Thymus (tissue), 11 donors: ENCODE data around the gene TMEM187. TPM values are rescaled to one million over a fixed set of nuclear protein-coding genes. Genes with fewer than 3 reads are reported as not detected.
"Not testable (repeated sequence)": the region's sequence is repeated elsewhere in the genome, so short reads cannot be mapped to it uniquely, and the experiment has no call there.

ENCODE experiments used
- DNase-seq, 9 donors: peaks; one replicate each; pipeline ENCODE4 v3.0.0-alpha.2; 2013; ENCODE audit warnings: low spot score in 9 of 9, low read depth in 6 of 9, missing footprints in 1 of 9
- H3K27ac ChIP-seq, 2 donors: one replicate each; pipeline ENCODE4 v1.5.1; 2013; ENCODE audit warnings: control low read depth in 1 of 2, low read depth in 1 of 2, low read length in 1 of 2, mild to moderate bottlenecking in 1 of 2, moderate library complexity in 1 of 2
- H3K27me3 ChIP-seq, 2 donors: one replicate each; pipeline ENCODE4 v1.5.1; 2013; ENCODE audit warnings: low read length in 1 of 2; ENCODE audit not compliant: control insufficient read depth in 2 of 2, insufficient read depth in 1 of 2
- H3K36me3 ChIP-seq, 2 donors: one replicate each; pipeline ENCODE4 v1.5.1; 2013; ENCODE audit warnings: low read length in 1 of 2, mild to moderate bottlenecking in 1 of 2, moderate library complexity in 1 of 2; ENCODE audit not compliant: control insufficient read depth in 2 of 2, insufficient read depth in 2 of 2
- H3K4me1 ChIP-seq, 2 donors: one replicate each; pipeline ENCODE4 v1.5.1; 2013; ENCODE audit warnings: low read length in 2 of 2; ENCODE audit not compliant: control insufficient read depth in 2 of 2, insufficient read depth in 2 of 2
- H3K4me3 ChIP-seq, 2 donors: one replicate each; pipeline ENCODE4 v1.5.1; 2013; ENCODE audit warnings: low read length in 2 of 2, control low read depth in 1 of 2, mild to moderate bottlenecking in 1 of 2
- H3K9me3 ChIP-seq, 2 donors: one replicate each; pipeline ENCODE4 v1.5.1; 2013; ENCODE audit warnings: low read length in 1 of 2, mild to moderate bottlenecking in 1 of 2; ENCODE audit not compliant: control insufficient read depth in 2 of 2, insufficient read depth in 1 of 2
- WGBS: extraction: QIAGEN DNeasy Blood & Tissue Kit; methylation state at CpG from one replicate; pipeline ENCODE4 v1.1.7; 2013; 5-methylcytosine and 5-hydroxymethylcytosine counted together
- polyA plus RNA-seq: library from polyadenylated mRNA; stranded (reverse); fragments of 200-250 nt; gene quantifications from one replicate; pipeline ENCODE4 v1.2.3, GENCODE V29; 2013
- total RNA-seq: library from RNA; stranded (reverse); fragments of 120-200 nt; gene quantifications from one replicate; pipeline ENCODE4 v1.2.4, GENCODE V29; 2013
- donor health status: healthy.

TMEM187 gene
- total and polyA plus RNA-seq, 2 donors = 5.9 to 6.9 TPM

DNA sequence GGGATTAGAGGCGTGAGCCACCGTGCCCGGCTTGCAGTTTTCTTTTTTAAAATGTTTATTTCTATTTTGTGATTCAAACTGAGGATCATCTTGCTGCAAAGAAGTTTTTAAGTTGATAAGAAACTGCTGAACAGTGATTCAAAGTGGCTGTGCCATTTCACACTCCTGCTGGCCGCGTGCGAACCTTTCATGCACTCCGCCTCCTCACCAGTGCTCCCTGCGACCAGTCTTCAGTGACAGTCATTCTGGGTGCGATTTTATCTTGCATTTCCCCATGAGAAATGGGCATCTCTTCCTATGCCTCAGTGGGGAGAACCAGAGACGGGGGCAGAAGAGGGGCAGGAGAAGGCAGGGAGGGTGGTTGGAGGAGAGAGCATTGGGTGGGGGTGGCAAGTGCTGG is 21.4 kb downstream of the TMEM187 start:
- DNase-seq = no peak
- H3K4me3 ChIP-seq = no peak overlapping the region
- H3K9me3 ChIP-seq = no peaks in the 10 kb centered on the region
- no peak overlapping the region for H3K27ac ChIP-seq
- H3K27me3 ChIP-seq = peaks cover 0 to 16% of the 10 kb centered on the region in 2 donors
- H3K4me1 ChIP-seq = peaks cover 2 to 12% of the 10 kb centered on the region in 2 donors
- WGBS = 95% methylated on average over 10 of the region's 10 CpGs
- no peaks in the 10 kb centered on the region for H3K36me3 ChIP-seq

GRCh38 chrX:153994398-153994797 is 21.8 kb downstream of the TMEM187 start:
- WGBS = 95% methylated on average over 1 of the region's 5 CpGs

GRCh38 chrX:153995504-153995903 is 22.9 kb downstream of the TMEM187 start:
- H3K36me3 ChIP-seq = no peaks in the 10 kb centered on the region
- WGBS = over 99% methylated on average over 8 of the region's 8 CpGs
- H3K27me3 ChIP-seq = peaks cover 0 to 16% of the 10 kb centered on the region in 2 donors
- H3K9me3 ChIP-seq = no peaks in the 10 kb centered on the region
- no peak for DNase-seq
- H3K4me3 ChIP-seq = no peak overlapping the region
- no peak overlapping the region for H3K27ac ChIP-seq
- H3K4me1 ChIP-seq = peaks cover 0 to 4% of the 10 kb centered on the region in 2 donors

More at GRCh38 chrX:153994398-153994797, 21.8 kb downstream of the TMEM187 start:
- H3K27ac ChIP-seq, H3K4me3 ChIP-seq, H3K9me3 ChIP-seq, H3K4me1 ChIP-seq, DNase-seq, H3K36me3 ChIP-seq: not testable (repeated sequence)
- H3K27me3 ChIP-seq = peaks cover 0 to 15% of the 10 kb centered on the region in 2 donors

GRCh38 chrX:153999359-154000037 is 26.9 kb downstream of the TMEM187 start:
- no peak overlapping the region for H3K4me3 ChIP-seq
- WGBS = 80% methylated on average over 19 of the region's 19 CpGs
- no peak for DNase-seq
- peaks cover 0 to 16% of the 10 kb centered on the region in 2 donors for H3K27me3 ChIP-seq
- no peaks in the 10 kb centered on the region for H3K9me3 ChIP-seq
- no peaks in the 10 kb centered on the region for H3K36me3 ChIP-seq
- H3K4me1 ChIP-seq = peaks cover 3 to 24% of the 10 kb centered on the region in 2 donors
- no peak overlapping the region for H3K27ac ChIP-seq

DNA sequence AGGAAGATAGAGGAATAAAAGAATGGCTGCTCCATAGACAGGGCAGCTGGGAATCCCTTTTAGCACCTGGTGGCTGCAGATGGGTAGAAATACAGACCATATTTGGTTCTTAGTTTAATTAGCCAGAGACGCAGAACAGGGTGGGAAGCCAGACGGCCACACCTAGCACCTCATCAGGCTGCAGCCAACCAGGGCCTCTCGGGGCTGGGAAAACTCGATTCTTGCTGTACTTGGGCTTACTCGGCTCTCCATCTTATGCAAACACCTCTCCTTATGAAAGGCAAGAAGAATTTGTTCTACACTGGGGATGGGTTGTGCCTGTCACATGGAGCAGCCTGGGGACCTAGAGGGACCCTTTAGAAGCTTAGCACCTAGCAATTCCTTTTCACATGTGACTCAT is 27.5 kb downstream of the TMEM187 start:
- peaks cover 3 to 24% of the 10 kb centered on the region in 2 donors for H3K4me1 ChIP-seq
- H3K4me3 ChIP-seq = no peak overlapping the region
- H3K36me3 ChIP-seq = no peaks in the 10 kb centered on the region
- H3K9me3 ChIP-seq = no peaks in the 10 kb centered on the region
- peaks cover 0 to 13% of the 10 kb centered on the region in 2 donors for H3K27me3 ChIP-seq
- WGBS = 82% methylated on average over 5 of the region's 5 CpGs
- DNase-seq = no peak
- H3K27ac ChIP-seq = no peak overlapping the region

GRCh38 chrX:154002215-154002719 is 29.7 kb downstream of the TMEM187 start:
- Histone ChIP-seq H3K4me3 (peak overlapping the region in 1 of 2 donors; percentile 8), H3K9me3 (peaks cover 0 to 4% of the 10 kb centered on the region in 2 donors), H3K4me1 (peaks cover 3 to 24% of the 10 kb centered on the region in 2 donors), H3K27me3 (peaks cover 0 to 9% of the 10 kb centered on the region in 2 donors), H3K36me3 (peaks cover 0 to 4% of the 10 kb centered on the region in 2 donors), H3K27ac (peak overlapping the region; percentile 36 to 62)
- 6% methylated on average over 17 of the region's 17 CpGs for WGBS
- peak in 3 of 9 donors; percentile 37 to 67 (median 50) for DNase-seq

DNA sequence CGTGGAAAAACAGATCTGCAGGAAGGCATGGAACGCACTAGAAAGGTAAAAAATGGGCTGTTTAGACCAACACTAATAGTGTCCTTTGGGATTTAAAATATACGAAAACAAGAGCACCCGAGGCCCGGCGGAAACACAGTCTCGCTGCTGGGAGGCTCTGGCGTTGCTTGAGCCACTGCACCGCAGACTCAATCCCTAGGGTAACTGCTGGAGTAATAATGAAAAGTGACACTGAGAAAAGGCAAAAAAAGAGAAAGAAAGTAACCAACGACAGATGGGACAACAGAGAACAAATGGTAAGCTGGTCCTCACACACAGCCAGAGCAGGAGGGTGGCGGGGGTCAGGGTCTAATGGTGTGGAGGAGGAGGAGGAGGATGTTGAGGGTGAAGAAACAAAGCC is 31.8 kb downstream of the TMEM187 start:
- WGBS = 96% methylated on average over 11 of the region's 11 CpGs
- no peak for DNase-seq
- Histone ChIP-seq H3K4me1 (peaks cover 3 to 24% of the 10 kb centered on the region in 2 donors), H3K36me3 (peaks cover 0 to 4% of the 10 kb centered on the region in 2 donors), H3K27me3 (peaks cover 0 to 9% of the 10 kb centered on the region in 2 donors), H3K27ac (no peak overlapping the region), H3K9me3 (peaks cover 0 to 9% of the 10 kb centered on the region in 2 donors), H3K4me3 (no peak overlapping the region)

- H3K4me3 ChIP-seq = no peak overlapping the region
- no peak for DNase-seq
- no peak overlapping the region for H3K27ac ChIP-seq
- H3K27me3 ChIP-seq = peaks cover 0 to 11% of the 10 kb centered on the region in 2 donors
- peaks cover 3 to 15% of the 10 kb centered on the region in 2 donors for H3K4me1 ChIP-seq
- peaks cover 17 to 22% of the 10 kb centered on the region in 2 donors for H3K36me3 ChIP-seq
- 98% methylated on average over 20 of the region's 20 CpGs for WGBS
- peaks cover 0 to 9% of the 10 kb centered on the region in 2 donors for H3K9me3 ChIP-seq
Measured at GRCh38 chrX:154006947-154007346, 34.4 kb downstream of the TMEM187 start.

GRCh38 chrX:154008521-154008920 is 36.0 kb downstream of the TMEM187 start:
- WGBS = 71% methylated on average over 4 of the region's 4 CpGs
- H3K27ac ChIP-seq = no peak overlapping the region
- no peak overlapping the region for H3K4me3 ChIP-seq
- peaks cover 2 to 10% of the 10 kb centered on the region in 2 donors for H3K4me1 ChIP-seq
- H3K27me3 ChIP-seq = peaks cover 0 to 9% of the 10 kb centered on the region in 2 donors
- no peak for DNase-seq
- peaks cover 27 to 38% of the 10 kb centered on the region in 2 donors for H3K36me3 ChIP-seq
- H3K9me3 ChIP-seq = peaks cover 0 to 9% of the 10 kb centered on the region in 2 donors
